PC-9 (cell line): Measurements from ENCODE around the gene ANO4. TPM values are rescaled to one million over a fixed set of nuclear protein-coding genes. Genes with fewer than 3 reads are reported as not detected.

Experiments
- BruUV-seq: library from RNA; stranded (reverse); fragments of 400-500 nt; replicated peaks from 2 replicates; lab custom pipeline; 2021; lab: Mats Ljungman, UMichigan
- CTCF ChIA-PET: fragments of 300-600 bp; sonication (Branson Sonifier 250); formaldehyde crosslinking; loops from one replicate; lab custom pipeline; 2022; ENCODE audit warnings: antibody characterized with exemption; lab: Charles Lee
- POLR2A ChIA-PET: fragments of 300-600 bp; sonication (Branson Sonifier 250); formaldehyde crosslinking; loops from one replicate; lab custom pipeline; 2022; ENCODE audit warnings: antibody characterized with exemption; ENCODE audit not compliant: unreplicated experiment; lab: Charles Lee
- DNase-seq, 2 experiments: peaks; one replicate each; pipeline versions ENCODE4 v3.0.0 to v3.0.0-alpha.2; 2015 to 2022; ENCODE audit warnings: mixed read lengths in 1 of 2
- H2AFZ ChIP-seq: fragments of 200-600 bp; sonication (generic); 2 replicates; pipeline ENCODE4 v1.8.1; 2017; ENCODE audit warnings: antibody characterized with exemption
- H3F3A ChIP-seq: fragments of 200-600 bp; sonication (generic); 2 replicates; pipeline ENCODE4 v1.8.1; 2017; ENCODE audit warnings: antibody characterized with exemption, mild to moderate bottlenecking, low read depth; ENCODE audit not compliant: insufficient read depth
- H3K27ac ChIP-seq: fragments of 200-600 bp; sonication (generic); 2 replicates; pipeline ENCODE4 v1.6.1; 2016; ENCODE audit warnings: mixed run types
- H3K27me3 ChIP-seq: fragments of 200-600 bp; sonication (generic); 2 replicates; pipeline ENCODE4 v1.6.1; 2016; ENCODE audit warnings: low read depth, mixed run types; ENCODE audit not compliant: insufficient read depth
- H3K36me3 ChIP-seq: fragments of 200-600 bp; sonication (generic); 2 replicates; pipeline ENCODE4 v1.6.1; 2016; ENCODE audit warnings: low read depth, mixed run types
- H3K4me1 ChIP-seq: fragments of 200-600 bp; sonication (generic); replicated peaks from 2 replicates; pipeline ENCODE4 v1.6.1; 2016; ENCODE audit warnings: mixed run types; ENCODE audit not compliant: insufficient read depth
- H3K4me2 ChIP-seq: fragments of 200-600 bp; sonication (generic); 2 replicates; pipeline ENCODE4 v1.6.1; 2017; ENCODE audit warnings: mixed run types
- H3K4me3 ChIP-seq: fragments of 200-600 bp; sonication (generic); 2 replicates; pipeline ENCODE4 v1.6.1; 2016; ENCODE audit warnings: mixed run types
- H3K79me2 ChIP-seq: fragments of 200-600 bp; sonication (generic); 2 replicates; pipeline ENCODE4 v1.6.1; 2017; ENCODE audit warnings: low read depth, mixed run types
- H3K9me2 ChIP-seq: fragments of 200-600 bp; sonication (generic); 2 replicates; pipeline ENCODE4 v1.8.1; 2017; ENCODE audit warnings: mild to moderate bottlenecking; ENCODE audit not compliant: insufficient read depth
- H3K9me3 ChIP-seq: fragments of 200-600 bp; sonication (generic); 2 replicates; pipeline ENCODE4 v1.8.1; 2016; ENCODE audit warnings: low read depth; ENCODE audit not compliant: insufficient read depth
- H4K20me1 ChIP-seq: fragments of 200-600 bp; sonication (generic); 2 replicates; pipeline ENCODE4 v1.8.1; 2017; ENCODE audit not compliant: insufficient read depth
- CTCF ChIP-seq: fragments of 200-600 bp; sonication (generic); conservative IDR thresholded peaks from 2 replicates; pipeline ENCODE4 v1.6.1; 2017; ENCODE audit warnings: mixed run types, antibody characterized with exemption, mild to moderate bottlenecking, moderate library complexity
- EZH2 ChIP-seq: fragments of 200-600 bp; sonication (generic); IDR thresholded peaks from 2 replicates; pipeline ENCODE4 v1.8.0; 2017; ENCODE audit warnings: antibody characterized with exemption, low read depth
- intact Hi-C: fragments of 100-400 bp; cut with micrococcal nuclease; formaldehyde crosslinking; loops from one replicate; pipeline ENCODE4 v1.10.0; 2022; ENCODE audit not compliant: unreplicated experiment
- total RNA-seq: library from RNA; stranded (reverse); gene quantifications from 2 replicates; pipeline ENCODE4 v1.2.3, GENCODE V29; 2021

Gene ANO4
- total RNA-seq, 1 experiment from 2014 or later, result not detected

GRCh38 chr12:100823963-100824362 is 29.4 kb downstream of the ANO4 start:
- BruUV-seq, result no TSS peak
- H3K36me3 ChIP-seq, result no peaks in the 10 kb centered on the region

GRCh38 chr12:100824476-100824875 is 29.9 kb downstream of the ANO4 start:
- intact Hi-C loops, result no loop called here
- TF ChIP-seq CTCF (no peak), EZH2 (no peak)
- Histone ChIP-seq H3K9me2 (no peaks in the 10 kb centered on the region; the same call in 1 of the 2 replicates), H4K20me1 (no peaks in the 10 kb centered on the region), H3K27ac (no peak overlapping the region), H3K27me3 (peaks cover 7% of the 10 kb centered on the region; the same call in 1 of the 2 replicates), H3K4me3 (no peak overlapping the region), H3F3A (no peaks in the 10 kb centered on the region), H3K36me3 (no peaks in the 10 kb centered on the region), H3K79me2 (no peaks in the 10 kb centered on the region), H2AFZ (no peak overlapping the region), H3K4me2 (no peak overlapping the region), H3K9me3 (no peaks in the 10 kb centered on the region), H3K4me1 (no peaks in the 10 kb centered on the region)
- no peak for DNase-seq
- ChIA-PET CTCF (no interaction called here), POLR2A (no interaction called here)
- no TSS peak for BruUV-seq

More at GRCh38 chr12:100823963-100824362, 29.4 kb downstream of the ANO4 start:
- Histone ChIP-seq H3K9me3 (no peaks in the 10 kb centered on the region), H4K20me1 (no peaks in the 10 kb centered on the region), H3K4me2 (no peak overlapping the region), H3K79me2 (no peaks in the 10 kb centered on the region), H2AFZ (no peak overlapping the region), H3K4me3 (no peak overlapping the region), H3K9me2 (no peaks in the 10 kb centered on the region), H3K27ac (no peak overlapping the region), H3K27me3 (peaks cover 7% of the 10 kb centered on the region; the same call in 1 of the 2 replicates), H3F3A (no peaks in the 10 kb centered on the region), H3K4me1 (no peaks in the 10 kb centered on the region)
- POLR2A ChIA-PET, result no interaction called here
- intact Hi-C loops, result no loop called here
- no peak for TF ChIP-seq CTCF
- TF ChIP-seq EZH2, result no peak
- DNase-seq, result no peak
- CTCF ChIA-PET, result no interaction called here

- no peak overlapping the region for H3K4me2 ChIP-seq
- no peaks in the 10 kb centered on the region for H3K4me1 ChIP-seq
- no TSS peak for BruUV-seq
- no peaks in the 10 kb centered on the region for H3K36me3 ChIP-seq
- H3K27me3 ChIP-seq, result peaks cover 7% of the 10 kb centered on the region; the same call in 1 of the 2 replicates
- H3F3A ChIP-seq, result no peaks in the 10 kb centered on the region
- intact Hi-C loops, result no loop called here
- no peaks in the 10 kb centered on the region for H3K9me3 ChIP-seq
- H3K27ac ChIP-seq, result no peak overlapping the region
- TF ChIP-seq CTCF (no peak), EZH2 (no peak)
- no peak overlapping the region for H2AFZ ChIP-seq
- CTCF ChIA-PET, result interaction anchor here (0.6 kb wide), 1 partner anchor 74 kb away, joined by 3 read pairs; no protein-coding TSS in a partner anchor
- peak in 1 of 2 experiments; percentile 28 for DNase-seq
- no peaks in the 10 kb centered on the region for H3K79me2 ChIP-seq
- no peaks in the 10 kb centered on the region for H4K20me1 ChIP-seq
- POLR2A ChIA-PET, result no interaction called here
- no peak overlapping the region for H3K4me3 ChIP-seq
- H3K9me2 ChIP-seq, result no peaks in the 10 kb centered on the region; the same call in 1 of the 2 replicates
These were observed 31.7 kb downstream of the ANO4 start for GRCh38 chr12:100826323-100826722.
